ENCODE results near the gene HOXB2. TPM values are rescaled to one million over a fixed set of nuclear protein-coding genes. Genes with fewer than 3 reads are reported as not detected.

HOXB2 gene
- total RNA-seq, result 2.1 and 6.9 TPM in 2 replicates

GRCh38 chr17:48545022-48545375, at the start of gene HOXB2:
TSS of gene HOXB2 (minus strand) at chr17:48545109. CDS start at chr17:48544911, 198 bp downstream.

GRCh38 chr17:48593126-48593829, 48.4 kb upstream of the HOXB2 start, which contains the start of gene HOXB5:
TSS of gene HOXB5 (minus strand) at chr17:48593779. CDS start at chr17:48593682, 97 bp downstream.

GRCh38 chr17:48589831-48590606, 45.1 kb upstream of the HOXB2 start, which contains the start of gene HOXB3:
TSS of gene HOXB3 (minus strand) at chr17:48590241. CDS start at chr17:48552474, 37,767 bp downstream.

GRCh38 chr17:48577946-48578615, 33.2 kb upstream of the HOXB2 start, which contains the start of gene HOXB4:
TSS of gene HOXB4 (minus strand) at chr17:48578350. CDS start at chr17:48578319, 31 bp downstream.

GRCh38 chr17:48530887-48531272, 14.0 kb downstream of the HOXB2 start, which contains the start of gene HOXB1:
TSS of gene HOXB1 (minus strand) at chr17:48531011. CDS start at chr17:48530904, 107 bp downstream.

Other genes with a start within 250 kb of the HOXB2 start
- gene SKAP1, start 114.9 kb downstream of the HOXB2 start, total RNA-seq, result not detected in 2 replicates
- gene HOXB1, start 14.1 kb downstream of the HOXB2 start, total RNA-seq, result not detected in 2 replicates
- gene HOXB4, start 33.2 kb upstream of the HOXB2 start, total RNA-seq, result not detected in 2 replicates
- gene HOXB3, start 45.1 kb upstream of the HOXB2 start, total RNA-seq, result under 0.01 and 0.36 TPM in 2 replicates
- not detected in 2 replicates for gene HOXB5, start 48.7 kb upstream of the HOXB2 start, total RNA-seq
- gene HOXB6, start 59.9 kb upstream of the HOXB2 start, total RNA-seq, result not detected in 2 replicates
- not detected in 2 replicates for gene HOXB7, start 65.9 kb upstream of the HOXB2 start, total RNA-seq
- not detected in 2 replicates for gene HOXB8, start 70.2 kb upstream of the HOXB2 start, total RNA-seq
- not detected in 2 replicates for gene HOXB9, start 81.2 kb upstream of the HOXB2 start, total RNA-seq
- gene PRAC1, start 177.4 kb upstream of the HOXB2 start, total RNA-seq, result not detected in 2 replicates
- gene PRAC2, start 178.1 kb upstream of the HOXB2 start, total RNA-seq, result not detected in 2 replicates
- gene HOXB13, start 183.6 kb upstream of the HOXB2 start, total RNA-seq, result not detected in 2 replicates